Memory B cell (primary cell): ENCODE results near the gene ATP6V1B1.

Experiments used
- ATAC-seq: fragments of 150-1000 bp; cut with Tn5 transposase; 2 replicates; pipeline ENCODE4 v1.10.0; 2021; ENCODE audit warnings: low read depth, mild to moderate bottlenecking, moderate library complexity
- DNase-seq, 2 donors: peaks; one replicate each; pipeline ENCODE4 v3.0.0; 2022; ENCODE audit warnings: low spot score in 2 of 2
- H3K27ac Mint-ChIP-seq: one replicate; pipeline ENCODE4 v1.8.0; 2022; ENCODE audit warnings: mild to moderate bottlenecking, moderate library complexity, mixed read lengths
- H3K27me3 Mint-ChIP-seq: one replicate; pipeline ENCODE4 v1.8.0; 2022; ENCODE audit warnings: mixed read lengths
- H3K36me3 Mint-ChIP-seq: one replicate; pipeline ENCODE4 v1.8.0; 2022; ENCODE audit warnings: mild to moderate bottlenecking, mixed read lengths
- H3K4me1 Mint-ChIP-seq: one replicate; pipeline ENCODE4 v1.8.0; 2022; ENCODE audit warnings: mixed read lengths
- H3K4me3 Mint-ChIP-seq: one replicate; pipeline ENCODE4 v1.8.0; 2022; ENCODE audit warnings: mild to moderate bottlenecking, moderate library complexity, mixed read lengths
- H3K9me3 Mint-ChIP-seq: one replicate; pipeline ENCODE4 v1.8.0; 2022; ENCODE audit warnings: mixed read lengths

Gene ATP6V1B1

GRCh38 chr2:70974592-70974991 lies 38.9 kb downstream of the ATP6V1B1 start:
- Mint-ChIP-seq H3K27me3 (peaks cover 3% of the 10 kb centered on the region), H3K4me1 (peaks cover 10% of the 10 kb centered on the region), H3K4me3 (no peak overlapping the region), H3K36me3 (no peaks in the 10 kb centered on the region), H3K27ac (no peak overlapping the region), H3K9me3 (no peaks in the 10 kb centered on the region)
- DNase-seq (peak in 1 of 2 donors; percentile 2), ATAC-seq (no peak)

DNA sequence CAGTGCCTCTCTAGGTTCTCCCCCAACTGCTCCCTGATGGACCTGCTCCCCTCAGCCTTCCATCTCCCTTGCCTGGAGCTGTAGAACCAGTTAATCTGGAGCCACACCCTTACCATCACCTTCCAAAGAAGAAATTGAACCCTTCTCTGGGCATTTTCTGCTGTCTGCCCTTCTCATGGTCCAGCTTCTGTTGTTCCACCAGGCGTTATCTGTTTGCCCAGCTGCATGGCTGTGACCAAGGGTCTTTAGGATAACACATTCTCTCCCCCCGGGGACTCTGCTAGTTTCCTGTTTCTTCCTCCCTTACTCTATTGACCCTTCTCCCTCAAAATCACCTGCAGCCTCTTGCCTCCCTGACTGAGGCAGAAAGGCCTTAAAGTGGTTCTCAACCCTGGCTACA lies 39.5 kb downstream of the ATP6V1B1 start:
- Mint-ChIP-seq H3K27ac (peak overlapping the region; percentile 49), H3K4me3 (no peak overlapping the region), H3K36me3 (no peaks in the 10 kb centered on the region), H3K27me3 (peaks cover 2% of the 10 kb centered on the region), H3K4me1 (peaks cover 10% of the 10 kb centered on the region), H3K9me3 (no peaks in the 10 kb centered on the region)
- ATAC-seq (no peak), DNase-seq (no peak)

DNA sequence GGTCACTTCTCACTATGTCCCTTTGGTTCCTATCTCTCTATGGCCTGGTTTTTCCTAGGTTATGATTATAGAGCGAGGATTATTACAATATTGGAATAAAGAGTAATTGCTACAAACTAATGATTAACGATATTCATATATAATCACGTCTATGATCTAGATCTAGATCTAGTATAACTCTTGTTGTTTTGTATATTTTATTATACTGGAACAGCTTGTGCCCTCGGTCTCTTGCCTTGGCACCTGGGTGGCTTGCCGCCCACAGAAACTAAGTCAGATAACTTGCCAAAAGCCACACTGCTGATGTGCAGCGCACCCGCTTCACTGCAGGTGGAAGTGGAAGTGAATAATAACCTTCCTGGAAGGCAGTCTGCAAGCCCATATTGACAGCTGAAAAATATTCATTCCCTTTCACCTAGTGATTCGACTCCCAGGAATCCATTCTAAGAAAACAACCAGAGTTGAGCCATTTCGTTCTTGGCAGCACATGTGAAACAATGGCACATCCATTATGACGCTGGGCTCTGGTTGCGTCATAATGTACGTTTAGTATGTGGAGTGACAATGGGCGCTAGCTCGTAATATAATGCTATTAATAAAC lies 42.0 kb downstream of the ATP6V1B1 start:
- Mint-ChIP-seq H3K9me3 (no peaks in the 10 kb centered on the region), H3K4me1 (peaks cover 10% of the 10 kb centered on the region), H3K4me3 (peak overlapping the region; percentile 94), H3K27ac (peak overlapping the region; percentile 93), H3K36me3 (no peaks in the 10 kb centered on the region), H3K27me3 (peaks cover 2% of the 10 kb centered on the region)
- peak; percentile 54 for ATAC-seq
- DNase-seq, result no peak

DNA sequence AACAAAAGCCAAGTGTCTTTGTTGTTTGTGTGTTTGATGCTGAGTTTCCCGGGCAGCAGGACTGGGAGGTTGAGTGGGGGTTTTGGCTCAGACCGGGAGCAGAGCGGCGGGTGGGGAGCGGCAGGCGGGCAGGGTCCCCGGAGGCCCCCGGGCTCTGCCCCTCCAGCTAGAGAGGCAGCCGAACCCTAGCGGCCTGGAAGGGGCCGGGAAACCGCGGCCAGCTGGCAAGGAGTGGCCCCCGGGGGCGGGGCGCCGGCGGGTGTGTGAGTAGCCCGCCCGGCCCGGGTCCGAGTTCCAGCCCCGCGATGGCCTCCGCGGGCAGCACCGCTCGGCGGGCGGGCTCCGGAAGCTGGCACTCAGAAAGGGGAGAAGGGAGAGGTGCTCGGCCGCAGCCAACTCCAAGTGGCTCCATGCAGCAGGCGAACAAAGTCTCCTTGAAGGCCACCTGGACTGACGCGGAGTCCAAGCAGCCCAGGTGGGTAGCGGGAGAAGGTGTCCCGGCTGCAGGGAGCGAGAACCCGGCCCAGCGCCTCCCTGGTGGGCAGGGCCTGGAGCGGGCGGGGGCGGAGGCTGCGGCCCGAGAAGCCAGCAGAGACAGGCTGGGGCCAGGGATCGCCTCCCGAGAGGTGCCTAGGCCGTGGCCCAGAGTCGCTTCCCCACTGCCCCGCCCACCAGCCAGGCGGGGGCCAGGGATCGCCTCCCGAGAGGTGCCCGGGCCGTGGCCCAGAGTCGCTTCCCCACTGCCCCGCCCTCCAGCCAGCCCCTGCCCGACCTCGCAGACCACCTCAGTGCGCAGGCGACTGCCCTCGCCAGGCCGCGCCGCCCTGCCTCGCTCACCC lies 42.9 kb downstream of the ATP6V1B1 start, which contains the start of gene ANKRD53:
Gene ANKRD53 (plus strand): TSS at position 290 of the 839 bp plus-strand sequence. CDS start 16 bp downstream, at position 306.
- Mint-ChIP-seq H3K4me3 (peak within 1 kb of the TSS; percentile 94), H3K9me3 (no peaks in the 10 kb centered on the region), H3K36me3 (no peaks in the 10 kb centered on the region), H3K4me1 (peaks cover 10% of the 10 kb centered on the region), H3K27ac (peak within 1 kb of the TSS; percentile 93), H3K27me3 (peaks cover 2% of the 10 kb centered on the region)
- ATAC-seq (peak; percentile 28), DNase-seq (peak in 1 of 2 donors; percentile 43)

GRCh38 chr2:70979180-70979488 lies 43.4 kb downstream of the ATP6V1B1 start:
- ATAC-seq (no peak), DNase-seq (no peak)
- H3K27me3 Mint-ChIP-seq, result peaks cover 2% of the 10 kb centered on the region
- H3K4me3 Mint-ChIP-seq, result peak overlapping the region; percentile 46
- no peaks in the 10 kb centered on the region for H3K9me3 Mint-ChIP-seq
- H3K36me3 Mint-ChIP-seq, result no peaks in the 10 kb centered on the region
- peaks cover 10% of the 10 kb centered on the region for H3K4me1 Mint-ChIP-seq
- H3K27ac Mint-ChIP-seq, result no peak overlapping the region

DNA sequence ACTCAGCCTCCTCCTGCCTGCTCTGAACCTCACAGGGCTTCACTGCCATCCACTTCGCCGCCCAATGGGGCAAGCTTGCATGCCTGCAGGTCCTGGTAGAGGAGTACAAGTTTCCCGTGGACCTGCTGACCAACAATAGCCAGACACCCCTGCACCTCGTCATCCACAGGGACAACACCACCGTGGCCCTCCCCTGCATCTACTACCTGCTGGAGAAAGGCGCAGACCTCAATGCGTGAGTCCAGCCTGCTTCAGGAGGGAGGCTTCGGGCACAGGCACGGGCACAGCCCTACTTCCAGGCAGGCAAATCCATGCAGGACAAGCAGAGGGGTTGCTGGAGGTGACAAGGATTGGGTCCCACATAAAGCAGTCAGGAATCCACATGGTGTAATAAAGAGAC lies 43.9 kb downstream of the ATP6V1B1 start:
- Mint-ChIP-seq H3K4me1 (peaks cover 14% of the 10 kb centered on the region), H3K4me3 (peak overlapping the region; percentile 46), H3K9me3 (no peaks in the 10 kb centered on the region), H3K27me3 (peaks cover under 1% of the 10 kb centered on the region), H3K27ac (no peak overlapping the region), H3K36me3 (no peaks in the 10 kb centered on the region)
- no peak for DNase-seq
- no peak for ATAC-seq

DNA sequence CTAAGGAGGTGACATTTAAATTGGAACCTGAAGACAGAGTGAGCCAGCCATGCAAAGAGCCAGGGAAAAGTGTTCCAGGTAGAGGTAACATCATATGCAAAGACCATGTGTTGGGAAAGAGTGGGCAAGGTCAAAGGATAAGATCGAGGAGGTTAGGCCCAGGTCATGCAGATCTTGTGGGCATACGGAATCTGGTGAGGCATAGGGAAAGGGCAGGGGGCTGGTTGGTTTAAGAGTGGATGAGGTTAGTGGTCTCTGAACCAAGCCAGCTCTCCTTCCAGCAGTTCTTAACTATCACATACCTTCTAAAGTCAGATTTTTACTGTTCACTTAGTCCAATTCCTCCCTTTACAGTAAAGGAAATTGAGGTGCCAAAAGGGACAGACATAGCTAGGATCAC lies 45.7 kb downstream of the ATP6V1B1 start:
- Mint-ChIP-seq H3K27me3 (no peaks in the 10 kb centered on the region), H3K27ac (no peak overlapping the region), H3K4me1 (peaks cover 22% of the 10 kb centered on the region), H3K36me3 (peaks cover 7% of the 10 kb centered on the region), H3K9me3 (no peaks in the 10 kb centered on the region), H3K4me3 (no peak overlapping the region)
- DNase-seq, result no peak
- no peak for ATAC-seq

- H3K27me3 Mint-ChIP-seq, result no peaks in the 10 kb centered on the region
- no peak overlapping the region for H3K4me3 Mint-ChIP-seq
- no peak overlapping the region for H3K27ac Mint-ChIP-seq
- ATAC-seq, result no peak
- no peaks in the 10 kb centered on the region for H3K9me3 Mint-ChIP-seq
- H3K36me3 Mint-ChIP-seq, result peaks cover 14% of the 10 kb centered on the region
- peaks cover 22% of the 10 kb centered on the region for H3K4me1 Mint-ChIP-seq
- DNase-seq, result no peak
Observed at GRCh38 chr2:70981866-70982810, 46.4 kb downstream of the ATP6V1B1 start.

DNA sequence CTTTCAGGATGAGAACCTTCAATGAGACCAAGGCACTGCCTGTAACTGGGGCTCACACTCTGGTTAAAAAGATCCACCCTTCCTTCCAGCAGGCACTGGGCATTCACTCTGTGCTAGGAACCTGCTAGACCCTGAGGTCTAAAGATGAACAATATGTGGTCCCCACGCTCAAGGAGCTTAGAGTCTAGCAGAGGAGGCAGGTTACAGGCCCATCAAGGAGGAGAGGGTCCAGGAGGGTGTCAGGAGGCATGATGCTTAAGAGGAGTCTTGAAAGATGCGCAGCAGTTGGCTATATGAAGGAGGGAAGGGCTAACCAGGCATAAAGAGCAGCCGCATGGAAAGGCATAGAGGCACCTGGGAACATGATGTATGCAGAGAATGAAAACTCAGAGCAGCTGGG lies 47.3 kb downstream of the ATP6V1B1 start:
- peaks cover 16% of the 10 kb centered on the region for H3K4me1 Mint-ChIP-seq

GRCh38 chr2:70983506-70984227 lies 48.0 kb downstream of the ATP6V1B1 start:
- H3K4me3 Mint-ChIP-seq, result no peak overlapping the region
- no peak overlapping the region for H3K27ac Mint-ChIP-seq
- H3K4me1 Mint-ChIP-seq, result peaks cover 12% of the 10 kb centered on the region
- DNase-seq, result no peak
- H3K36me3 Mint-ChIP-seq, result peaks cover 18% of the 10 kb centered on the region
- no peak for ATAC-seq
- H3K27me3 Mint-ChIP-seq, result no peaks in the 10 kb centered on the region
- H3K9me3 Mint-ChIP-seq, result no peaks in the 10 kb centered on the region

More for the DNA sequence above, 47.3 kb downstream of the ATP6V1B1 start:
- H3K4me3 Mint-ChIP-seq, result no peak overlapping the region
- no peaks in the 10 kb centered on the region for H3K27me3 Mint-ChIP-seq
- DNase-seq (no peak), ATAC-seq (no peak)
- H3K36me3 Mint-ChIP-seq, result peaks cover 16% of the 10 kb centered on the region
- no peaks in the 10 kb centered on the region for H3K9me3 Mint-ChIP-seq
- no peak overlapping the region for H3K27ac Mint-ChIP-seq

DNA sequence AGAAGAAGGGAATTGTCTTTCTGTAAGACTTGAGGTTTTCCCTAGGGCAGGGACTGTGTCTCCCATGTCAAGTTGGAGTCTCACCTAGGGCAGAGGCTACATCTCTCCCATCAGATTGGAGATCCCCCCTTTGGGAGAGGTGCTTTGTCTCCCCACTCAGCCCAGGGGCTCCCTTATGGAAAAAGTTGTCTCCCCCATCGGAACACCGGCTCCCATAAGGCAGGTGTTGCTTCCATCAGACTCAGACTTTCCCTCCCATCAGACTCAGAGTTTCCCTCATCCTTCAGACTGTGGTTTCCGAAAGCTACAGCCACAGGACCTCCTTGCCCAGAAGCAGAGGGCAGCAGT lies 48.5 kb downstream of the ATP6V1B1 start:
- H3K4me3 Mint-ChIP-seq, result no peak overlapping the region
- peaks cover 12% of the 10 kb centered on the region for H3K4me1 Mint-ChIP-seq
- H3K27ac Mint-ChIP-seq, result no peak overlapping the region
- ATAC-seq (no peak), DNase-seq (no peak)
- H3K9me3 Mint-ChIP-seq, result no peaks in the 10 kb centered on the region
- H3K27me3 Mint-ChIP-seq, result no peaks in the 10 kb centered on the region
- H3K36me3 Mint-ChIP-seq, result peaks cover 20% of the 10 kb centered on the region

DNA sequence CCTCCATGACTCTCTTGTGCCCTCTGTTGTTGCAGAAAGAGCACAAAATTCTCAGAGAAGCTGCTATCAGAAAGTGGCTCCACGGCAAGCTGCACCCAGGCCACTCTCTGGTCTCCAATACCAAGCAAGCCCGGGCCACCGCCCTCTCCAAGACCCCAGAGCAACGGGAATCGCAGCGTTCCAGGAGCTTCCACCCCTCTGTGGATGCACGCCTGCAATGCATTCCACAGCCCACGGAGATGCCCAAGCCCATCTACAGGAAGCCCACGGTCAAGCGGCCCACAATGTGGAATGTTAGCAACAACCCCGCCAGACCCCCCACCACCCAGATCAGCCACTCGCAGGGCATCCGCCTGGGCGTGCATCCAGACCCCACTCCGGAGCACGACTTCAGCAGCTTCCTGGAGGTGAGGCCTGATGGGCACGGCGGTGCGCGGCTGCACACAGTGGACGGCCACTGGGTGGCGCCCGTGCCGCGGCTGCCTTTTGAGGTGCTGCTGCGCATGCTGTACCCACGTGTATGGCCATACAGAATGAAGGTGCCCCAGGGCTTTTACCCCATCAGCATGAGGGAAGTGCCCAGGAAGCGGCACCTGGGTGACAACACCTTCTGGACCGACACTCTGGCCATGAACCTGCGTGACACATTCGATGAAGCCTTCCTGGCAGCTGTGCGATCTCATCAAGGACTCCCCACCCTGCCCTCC lies 49.0 kb downstream of the ATP6V1B1 start:
- no peaks in the 10 kb centered on the region for H3K27me3 Mint-ChIP-seq
- H3K9me3 Mint-ChIP-seq, result no peaks in the 10 kb centered on the region
- peaks cover 23% of the 10 kb centered on the region for H3K36me3 Mint-ChIP-seq
- H3K4me1 Mint-ChIP-seq, result peaks cover 12% of the 10 kb centered on the region
- no peak overlapping the region for H3K4me3 Mint-ChIP-seq
- H3K27ac Mint-ChIP-seq, result no peak overlapping the region
- DNase-seq (peak; percentile 78 to 81), ATAC-seq (peak; percentile 100)

DNA sequence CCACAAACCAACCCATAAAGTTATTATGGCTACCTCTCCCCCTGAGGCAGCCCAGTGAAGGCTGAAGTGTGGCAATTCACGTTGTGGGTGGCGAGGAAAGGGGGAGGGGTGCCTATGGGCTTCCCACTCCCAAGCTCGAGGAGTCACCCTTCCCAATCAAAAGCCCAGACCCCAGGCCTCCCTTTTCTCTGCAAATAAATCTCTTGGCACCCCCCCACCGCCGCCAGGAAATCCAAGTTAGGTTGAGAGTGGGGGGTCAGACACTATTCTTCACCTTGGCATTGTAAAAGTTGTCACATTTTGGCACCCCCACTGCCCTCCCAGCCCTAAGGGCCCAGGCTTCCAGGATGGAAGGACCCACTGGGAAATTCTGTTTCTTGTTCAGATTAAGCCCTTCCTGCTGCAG lies 49.6 kb downstream of the ATP6V1B1 start:
- Mint-ChIP-seq H3K27me3 (no peaks in the 10 kb centered on the region), H3K4me3 (no peak overlapping the region)
- ATAC-seq, result no peak

More for the DNA sequence above, 49.6 kb downstream of the ATP6V1B1 start:
- Mint-ChIP-seq H3K9me3 (no peaks in the 10 kb centered on the region), H3K27ac (no peak overlapping the region), H3K4me1 (peaks cover 12% of the 10 kb centered on the region), H3K36me3 (peaks cover 23% of the 10 kb centered on the region)
- DNase-seq, result no peak
